ENCODE data around the gene GEMIN4.

- TF ChIP-seq JUN (IDR thresholded peaks at IDR 0.05) (no peak), CTCF (IDR thresholded peaks at IDR 0.05) (no peak), POLR2A (IDR thresholded peaks at IDR 0.05; ENCODE audit: low read length) (no peak), HDAC2 (IDR thresholded peaks at IDR 0.05) (no peak), CHD4 (IDR thresholded peaks at IDR 0.05; ENCODE audit: borderline replicate concordance) (no peak), PHF8 (IDR thresholded peaks at IDR 0.05; ENCODE audit: borderline replicate concordance, low read depth) (no peak), RAD21 (conservative IDR thresholded peaks at IDR 0.05 in 1 of 2, IDR thresholded peaks at IDR 0.05 in 1 of 2) (no peak), RFX5 (IDR thresholded peaks at IDR 0.05) (no peak), ELK1 (IDR thresholded peaks at IDR 0.05; ENCODE audit: low read depth, low read length) (no peak), BCL3 (IDR thresholded peaks at IDR 0.05) (no peak)
These were observed 7.9 kb upstream of the GEMIN4 start for GRCh38 chr17:759964-760363.
